CD4-positive, alpha-beta T cell treated with Interleukin-4 for 1 hour (primary cell): Measurements from ENCODE around the gene DZANK1.
"Not testable (repeated sequence)": the region's sequence is repeated elsewhere in the genome, so short reads cannot be mapped to it uniquely, and the experiment has no call there.

Source experiments
- DNase-seq, 2 donors: peaks; one replicate each; pipeline ENCODE4 v3.0.0-alpha.2; 2020 to 2022

The DZANK1 gene

DNA sequence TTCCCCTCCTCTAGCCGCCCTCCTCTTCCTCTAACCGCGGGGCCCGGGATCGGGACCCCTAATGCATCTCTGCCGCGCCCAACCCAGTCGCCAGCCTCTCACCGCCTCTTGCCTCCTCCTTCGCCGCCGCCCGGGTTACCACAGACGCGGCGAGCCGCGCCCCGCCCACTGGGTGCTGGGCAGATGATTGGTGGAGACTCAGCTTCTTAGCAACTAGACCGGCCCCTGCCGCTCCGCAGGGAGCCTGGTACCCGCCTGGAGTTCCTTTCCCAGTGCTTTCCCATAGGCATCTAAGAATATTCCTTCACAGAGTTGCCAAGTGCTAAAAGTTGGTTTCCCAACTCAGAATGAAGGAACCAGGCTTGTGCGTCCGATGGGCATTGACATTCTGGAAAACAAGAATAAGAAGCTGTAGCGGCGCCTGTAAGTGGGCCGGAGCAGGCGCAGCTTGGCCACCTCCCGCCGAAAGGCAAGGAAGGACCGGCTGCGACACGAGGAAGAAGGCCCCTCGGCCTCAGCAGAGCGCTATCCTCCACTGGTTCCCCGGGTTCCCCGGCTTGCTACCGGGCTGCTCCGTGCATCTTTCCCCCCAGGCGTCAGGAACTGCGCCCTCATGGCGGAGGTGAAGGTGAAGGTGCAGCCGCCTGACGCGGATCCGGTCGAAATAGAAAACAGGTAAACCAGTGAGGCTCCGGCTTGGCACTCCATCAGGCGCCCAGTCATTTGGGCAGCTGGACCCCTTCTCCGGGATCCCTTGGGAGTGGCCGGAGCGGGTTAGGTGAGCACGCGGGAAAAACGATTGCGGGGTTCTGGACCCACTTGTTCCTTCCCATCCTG, at the start of gene DZANK1, which contains the start of gene POLR3F:
DZANK1 (minus strand) TSS at position 137 of the 837 bp plus-strand sequence. CDS start 1,672 bp downstream, outside the sequence.
POLR3F (plus strand) TSS at position 497 of the 837 bp plus-strand sequence; CDS start at position 614, 117 bp downstream.
- peak; percentile 94 to 95 for DNase-seq

DNA sequence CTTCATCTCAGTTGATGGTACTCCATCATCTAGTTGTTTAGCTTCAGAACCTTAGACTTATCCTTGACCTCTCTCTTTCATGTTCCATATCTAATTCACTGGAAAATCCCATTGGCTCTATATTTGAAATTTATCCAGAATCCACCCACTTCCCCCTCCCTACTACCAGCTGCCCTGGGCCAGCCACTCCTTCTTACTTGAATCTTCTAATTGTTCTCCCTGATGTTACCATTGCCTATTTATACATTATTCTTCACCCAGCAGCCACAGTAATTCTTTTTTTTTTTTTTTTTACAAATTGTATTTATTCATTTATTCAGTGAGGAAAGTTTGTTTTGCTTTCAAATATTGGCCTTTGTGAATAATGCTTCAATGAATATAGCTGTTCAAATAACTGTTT, 49.1 kb upstream of the DZANK1 start:
- DNase-seq, result no peak

DNA sequence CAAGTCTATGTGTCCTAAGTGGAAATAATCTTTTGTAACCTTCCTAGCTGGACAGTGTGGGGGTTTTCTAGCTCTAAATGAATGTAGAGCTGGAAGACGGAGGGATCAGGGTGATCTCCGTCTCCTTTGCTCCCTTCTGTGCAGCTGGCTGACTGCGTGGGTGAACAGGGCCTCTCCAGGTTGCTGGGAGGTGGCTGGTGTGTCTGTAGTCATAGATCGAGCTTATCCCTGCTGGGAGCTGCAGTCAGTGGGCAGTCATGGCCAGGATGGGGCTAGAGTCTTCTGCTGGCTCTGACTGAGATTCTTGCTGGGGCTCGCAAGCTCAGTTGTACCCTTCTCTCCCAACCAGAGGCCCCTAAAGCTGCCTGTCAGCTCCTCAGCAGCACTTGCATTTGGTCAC, 47.3 kb upstream of the DZANK1 start:
- DNase-seq, result no peak

- DNase-seq, result no peak
Measured at GRCh38 chr20:18513208-18513607, 46.4 kb upstream of the DZANK1 start.

DNA sequence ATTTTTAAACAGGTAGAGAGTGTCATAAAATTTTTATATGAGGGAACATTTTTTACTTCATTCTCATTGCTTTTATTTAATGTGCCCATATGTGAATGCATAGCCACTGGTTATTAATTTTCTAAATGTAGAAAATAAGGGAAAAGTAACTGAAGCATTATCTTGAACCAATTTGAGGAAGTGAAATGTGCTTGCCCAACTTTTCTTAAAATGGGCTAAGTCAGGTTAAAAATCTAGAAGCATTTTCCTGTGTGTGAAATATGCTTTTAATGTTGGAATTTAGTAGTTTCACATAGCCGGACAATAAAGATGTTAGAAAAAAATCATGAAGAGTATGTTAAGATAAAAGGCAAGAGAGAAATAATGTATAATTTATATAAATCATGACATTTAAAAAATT, 44.7 kb upstream of the DZANK1 start:
- no peak for DNase-seq

DNA sequence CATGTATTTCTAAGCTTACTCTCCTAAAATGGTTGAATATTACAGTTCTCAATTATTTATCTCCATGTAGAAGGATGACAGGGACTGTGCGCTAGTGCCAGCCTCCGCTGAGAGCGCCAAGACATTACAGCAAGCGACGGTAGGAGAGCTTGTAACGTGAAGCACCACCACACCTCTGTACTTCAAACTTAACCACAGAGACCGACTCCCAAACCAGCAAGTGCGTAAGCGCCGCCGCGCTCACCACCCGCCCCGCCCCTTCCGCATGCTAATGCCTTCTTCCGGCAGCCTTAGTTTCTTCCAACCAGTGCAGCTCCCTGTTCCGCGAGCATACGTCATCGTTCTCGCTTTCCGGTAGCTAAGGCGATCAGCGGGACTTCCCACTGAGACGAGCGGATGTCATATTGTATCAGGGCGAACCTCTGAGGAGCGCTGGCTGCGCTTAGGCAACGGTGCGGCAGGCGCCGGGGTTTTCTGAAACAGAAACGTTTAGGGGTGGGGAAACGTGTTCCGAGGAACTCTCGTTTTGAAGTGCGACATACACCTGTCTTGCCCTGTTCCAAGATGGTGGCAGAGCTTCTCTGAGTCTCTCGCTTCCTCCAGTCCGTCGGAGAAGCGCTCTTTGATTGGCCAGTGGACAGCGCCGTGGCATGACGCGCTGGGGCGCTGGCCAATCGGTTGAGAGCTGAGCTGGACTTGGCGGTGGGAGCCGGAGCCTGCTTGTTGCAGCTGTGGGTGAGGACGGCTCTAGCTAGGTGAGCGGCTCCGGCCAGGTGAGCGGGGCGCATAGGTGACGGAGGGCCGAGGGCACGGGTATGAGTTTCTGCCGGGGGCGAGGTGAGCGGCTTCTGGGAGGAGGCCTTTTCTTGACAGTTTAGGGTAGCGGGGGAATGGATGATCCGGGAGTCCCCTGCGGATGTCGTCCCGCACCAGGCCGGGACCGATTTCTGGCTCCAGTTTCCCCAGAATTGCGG, 40.7 kb upstream of the DZANK1 start, which contains the start of gene SEC23B:
SEC23B (plus strand) TSS at position 723 of the 974 bp plus-strand sequence. CDS start 2,896 bp downstream, outside the sequence.
- DNase-seq, result peak; percentile 99

DNA sequence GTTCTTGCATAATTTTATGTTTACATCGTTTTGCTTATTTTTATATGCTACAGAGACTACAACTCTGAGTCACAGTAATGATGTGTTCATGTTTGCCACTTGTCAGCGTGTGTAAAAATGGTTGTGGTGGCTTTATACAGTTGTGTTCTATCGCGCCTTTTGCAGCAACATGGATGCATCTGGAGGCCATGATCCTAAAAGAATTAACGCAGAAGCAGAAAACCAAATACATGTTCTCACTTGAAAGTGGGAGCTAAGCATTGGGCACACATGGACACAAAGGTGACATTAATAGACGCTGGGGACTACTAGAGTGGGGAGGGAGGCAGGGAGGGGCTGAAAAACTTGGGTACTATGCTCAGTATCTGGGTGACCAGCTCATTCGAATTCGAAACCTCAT, 39.9 kb upstream of the DZANK1 start:
- no peak for DNase-seq

- DNase-seq, result peak in 1 of 2 donors; percentile 28
Measured at GRCh38 chr20:18504479-18505060, 37.7 kb upstream of the DZANK1 start.

- DNase-seq, result not testable (repeated sequence)
Measured at GRCh38 chr20:18501672-18502071, 34.8 kb upstream of the DZANK1 start.

DNA sequence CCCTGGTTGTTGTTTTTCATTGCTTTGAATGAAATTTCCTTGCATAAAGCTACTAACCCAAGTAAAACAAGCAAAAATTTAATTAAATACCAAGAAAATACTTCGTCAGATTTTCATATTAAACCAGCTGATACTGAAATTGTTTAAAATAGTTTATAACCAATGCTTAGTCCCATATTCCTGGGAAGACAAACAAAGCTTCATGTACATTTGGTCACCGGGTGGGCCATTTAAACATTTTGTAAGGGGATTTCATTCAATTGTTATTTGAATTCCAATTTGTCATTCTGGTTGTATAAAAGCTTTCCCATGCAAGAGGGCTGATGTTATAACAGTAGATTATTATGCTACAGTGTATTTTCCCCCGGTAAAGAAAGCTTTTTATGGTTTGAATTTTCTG, 30.8 kb upstream of the DZANK1 start:
- DNase-seq, result no peak

DNA sequence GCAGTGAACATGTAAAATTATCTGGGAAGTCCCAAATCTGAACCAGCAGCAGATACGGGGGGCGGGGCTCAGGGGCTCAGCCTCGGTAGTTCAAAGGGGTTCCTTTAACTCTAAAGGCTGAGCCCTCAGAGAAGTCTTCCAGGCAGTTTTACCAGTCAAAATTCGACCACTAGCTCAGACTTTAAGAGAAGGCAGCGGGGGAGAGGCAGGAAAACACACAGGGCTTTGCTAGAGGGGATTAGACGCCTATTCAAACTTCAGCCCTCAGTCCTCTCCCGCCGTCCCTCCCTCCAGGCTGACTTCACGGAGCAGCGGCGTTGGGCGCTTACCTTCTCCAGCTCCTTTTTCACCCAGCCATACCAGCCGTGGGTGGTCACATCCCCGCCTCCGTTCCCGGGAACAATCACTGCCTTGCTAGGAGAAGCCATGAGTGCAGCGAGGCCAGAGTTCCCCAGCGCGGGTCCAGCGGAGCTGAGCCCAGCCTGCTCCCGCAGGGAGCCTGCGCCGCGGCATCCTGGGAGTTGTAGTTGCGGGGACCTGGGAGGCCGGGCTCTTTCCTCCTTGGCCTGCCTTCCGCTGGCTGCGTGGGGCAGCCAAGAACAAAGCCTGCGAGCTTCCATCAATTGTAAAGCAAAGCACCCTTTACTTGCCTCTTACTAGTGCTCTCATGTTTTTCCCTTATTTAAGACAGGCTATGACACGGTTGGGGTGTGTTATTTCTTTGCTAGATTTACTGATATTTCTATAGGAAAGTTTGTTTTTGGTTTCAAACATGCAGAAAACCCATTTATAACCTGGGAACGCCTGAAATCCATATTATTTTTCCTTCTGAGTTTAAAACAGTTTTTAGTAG, 30.1 kb upstream of the DZANK1 start, which contains the start of gene RBBP9:
RBBP9 (minus strand) TSS at position 486 of the 853 bp plus-strand sequence; CDS start at position 428, 58 bp downstream.
- peak; percentile 78 to 79 for DNase-seq

GRCh38 chr20:18496042-18496441, 29.2 kb upstream of the DZANK1 start:
- DNase-seq, result no peak

GRCh38 chr20:18488301-18488700, 21.5 kb upstream of the DZANK1 start:
- no peak for DNase-seq

DNA sequence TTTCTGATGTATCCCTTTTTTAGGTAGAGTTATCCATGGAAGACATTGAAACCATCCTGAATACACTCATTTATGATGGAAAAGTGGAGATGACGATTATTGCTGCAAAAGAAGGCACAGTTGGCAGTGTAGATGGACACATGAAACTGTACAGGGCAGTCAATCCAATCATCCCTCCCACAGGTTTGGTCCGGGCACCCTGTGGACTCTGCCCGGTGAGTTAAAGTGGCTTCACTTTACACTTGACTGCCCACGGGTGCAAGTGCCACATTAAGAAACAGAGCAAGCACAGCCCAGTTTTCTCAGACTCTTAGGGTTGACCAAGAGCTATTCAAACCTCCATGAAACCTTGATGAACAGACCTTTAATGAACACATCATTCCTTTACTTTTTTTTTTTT, 14.8 kb upstream of the DZANK1 start:
- no peak for DNase-seq

GRCh38 chr20:18477821-18478220, 11.0 kb upstream of the DZANK1 start:
- DNase-seq, result no peak

DNA sequence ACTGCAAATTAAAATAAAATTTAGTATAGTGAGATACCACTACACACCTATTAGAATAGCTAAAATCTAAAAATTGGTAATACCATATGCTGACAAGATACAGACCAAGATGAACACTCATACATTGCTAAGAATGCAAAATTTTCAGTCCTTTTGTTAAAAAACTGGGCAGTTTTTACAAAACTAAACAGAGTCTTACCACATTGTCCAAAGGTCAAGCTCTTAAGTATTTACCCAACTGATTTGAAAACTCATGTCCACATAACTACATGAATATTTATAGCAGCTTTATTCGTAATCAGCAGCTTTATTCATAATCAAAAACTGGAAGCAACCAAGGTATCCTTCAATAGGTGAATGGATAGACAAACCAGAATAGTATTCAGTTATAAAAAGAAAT, 10.4 kb upstream of the DZANK1 start:
- DNase-seq, result no peak

DNA sequence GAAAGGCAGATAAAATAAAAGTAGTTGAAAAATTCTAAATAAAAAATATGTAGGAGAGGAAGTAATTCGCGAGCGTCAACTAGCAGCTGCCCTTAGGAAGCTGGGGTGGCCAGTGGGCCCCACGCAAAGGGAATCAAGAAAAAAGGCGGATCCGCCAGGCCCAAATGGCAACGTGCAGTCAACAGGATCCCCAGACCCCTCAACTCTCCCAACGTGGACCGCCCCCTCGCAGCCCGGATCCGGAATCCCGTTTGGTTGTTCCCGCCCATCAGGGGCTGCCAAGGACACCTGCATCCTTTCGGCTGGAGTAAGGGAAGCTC, 296 bp downstream of the DZANK1 start:
- no peak for DNase-seq

- DNase-seq, result no peak
Measured at GRCh38 chr20:18465536-18466200, 1.2 kb downstream of the DZANK1 start.

- DNase-seq, result no peak
Measured at GRCh38 chr20:18456600-18456999, 10.2 kb downstream of the DZANK1 start.

DNA sequence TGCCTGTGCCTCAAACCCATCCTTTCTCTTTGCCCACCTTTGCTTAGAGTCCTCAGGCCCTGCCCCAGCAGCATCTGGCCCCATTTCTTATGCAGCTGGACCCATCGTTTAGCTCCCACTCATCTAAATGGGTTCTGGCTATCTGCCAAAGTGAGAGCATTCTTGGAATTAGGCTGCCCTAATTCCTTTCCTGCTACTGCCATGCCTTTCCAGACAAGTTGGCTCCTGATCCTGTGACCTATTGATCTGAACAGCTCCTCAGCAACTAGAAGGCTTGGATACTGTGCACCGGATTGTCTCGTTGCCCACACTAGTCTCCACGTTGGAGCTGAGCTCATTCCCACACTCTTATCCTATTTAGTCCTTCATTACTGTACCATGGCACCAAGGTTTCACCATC, 22.9 kb downstream of the DZANK1 start:
- DNase-seq, result no peak

DNA sequence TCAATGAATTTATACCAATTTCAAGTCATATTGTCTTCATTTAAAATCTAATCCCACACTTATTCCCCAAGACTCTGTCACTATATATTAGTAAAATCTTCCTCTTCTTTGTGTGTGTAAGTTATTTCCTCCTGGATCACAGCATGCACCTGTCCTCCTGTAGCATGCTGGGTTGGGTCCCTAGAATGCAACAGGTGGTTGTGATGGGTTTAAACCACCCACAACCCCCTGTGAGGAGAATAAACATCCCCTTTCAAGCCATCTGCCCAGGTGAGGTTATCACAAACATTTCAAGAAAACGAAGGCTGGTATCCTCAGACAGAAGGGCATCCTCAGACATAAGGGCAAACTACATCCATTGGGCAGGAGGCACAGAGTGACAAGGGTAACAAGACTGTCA, 26.4 kb downstream of the DZANK1 start:
- no peak for DNase-seq
